HG03159 (cell line): ENCODE results near the gene CGB5.
"Not testable (repeated sequence)": the region's sequence is repeated elsewhere in the genome, so short reads cannot be mapped to it uniquely, and the experiment has no call there.

Source experiments
- ATAC-seq: cut with Tn5 transposase; IDR thresholded peaks from one replicate; pipeline ENCODE4 v1.9.1; 2021; ENCODE audit warnings: mild to moderate bottlenecking, moderate library complexity; ENCODE audit not compliant: unreplicated experiment

CGB5 gene

GRCh38 chr19:49043548-49043947 is at the start of gene CGB5:
Gene CGB5 (plus strand): TSS chr19:49043848. CDS start chr19:49044210, 362 bp downstream.
- not testable (repeated sequence) for ATAC-seq

GRCh38 chr19:48994035-48994386 is 49.6 kb upstream of the CGB5 start:
- ATAC-seq: no peak

GRCh38 chr19:48997972-48998371 is 45.7 kb upstream of the CGB5 start:
- ATAC-seq: no peak

GRCh38 chr19:48999481-49000325 is 43.9 kb upstream of the CGB5 start:
- ATAC-seq: no peak

GRCh38 chr19:49004133-49004532 is 39.5 kb upstream of the CGB5 start:
- ATAC-seq: no peak

- no peak for ATAC-seq
Observed at GRCh38 chr19:49004964-49005614, 38.6 kb upstream of the CGB5 start.

GRCh38 chr19:49006905-49007304 is 36.7 kb upstream of the CGB5 start:
- no peak for ATAC-seq

- ATAC-seq: no peak
Observed at GRCh38 chr19:49009828-49010227, 33.8 kb upstream of the CGB5 start.

- no peak for ATAC-seq
Observed at GRCh38 chr19:49010453-49010852, 33.2 kb upstream of the CGB5 start.

GRCh38 chr19:49011194-49011593 is 32.5 kb upstream of the CGB5 start:
- ATAC-seq: no peak

GRCh38 chr19:49014123-49014869 is 29.4 kb upstream of the CGB5 start:
- no peak for ATAC-seq

GRCh38 chr19:49014870-49015255 is 28.8 kb upstream of the CGB5 start:
- ATAC-seq: no peak

- ATAC-seq: no peak
Observed at GRCh38 chr19:49016067-49016839, 27.4 kb upstream of the CGB5 start.

- ATAC-seq: no peak
Observed at GRCh38 chr19:49017041-49017665, 26.5 kb upstream of the CGB5 start, which contains the start of gene LHB. Gene LHB (minus strand): TSS chr19:49017091. CDS start chr19:49017081, 10 bp downstream.

- ATAC-seq: no peak
Observed at GRCh38 chr19:49017666-49018351, 25.8 kb upstream of the CGB5 start.

- not testable (repeated sequence) for ATAC-seq
Observed at GRCh38 chr19:49018388-49019241, 25.0 kb upstream of the CGB5 start.

- ATAC-seq: no peak
Observed at GRCh38 chr19:49019242-49019932, 24.3 kb upstream of the CGB5 start.

- ATAC-seq: no peak
Observed at GRCh38 chr19:49020342-49020741, 23.3 kb upstream of the CGB5 start.
